ENCODE results near the gene RBBP9. TPM values are rescaled to one million over a fixed set of nuclear protein-coding genes. Genes with fewer than 3 reads are reported as not detected.
A peak's percentile ranks its signal among the peaks of the same experiment; 100 is the strongest.

RBBP9 gene
- total and polyA plus RNA-seq, 11 donors, result 2.1 to 9.1 (median 5.8) TPM

- H3K4me3 ChIP-seq, result no peak overlapping the region
- TF ChIP-seq POLR2A (IDR thresholded peaks at IDR 0.05) (no peak), CTCF (IDR thresholded peaks at IDR 0.05) (no peak)
- peaks cover 0 to 70% (median 56%) of the 10 kb centered on the region in 9 donors for H3K36me3 ChIP-seq
- no peaks in the 10 kb centered on the region for H3K27me3 ChIP-seq
- DNase-seq (no peak), ATAC-seq (no peak)
- intact Hi-C loops (cut with DNase I), result no loop called here
- H3K4me1 ChIP-seq, result peaks cover 0 to 19% (median 0%) of the 10 kb centered on the region in 12 donors
- no peak overlapping the region for H3K27ac ChIP-seq
- no peaks in the 10 kb centered on the region for H3K9me3 ChIP-seq
These were observed 18.9 kb upstream of the RBBP9 start for GRCh38 chr20:18515973-18516372.

- ATAC-seq (no peak), DNase-seq (no peak)
- Histone ChIP-seq H3K4me3 (no peak overlapping the region), H3K36me3 (peaks cover 0 to 80% (median 67%) of the 10 kb centered on the region in 9 donors), H3K9me3 (no peaks in the 10 kb centered on the region), H3K27me3 (no peaks in the 10 kb centered on the region), H3K27ac (no peak overlapping the region), H3K4me1 (peaks cover 0 to 33% (median 0%) of the 10 kb centered on the region in 12 donors)
- intact Hi-C loops (cut with DNase I), result loop anchor here in 1 of 10 donors (5.0 kb wide), 1 partner anchor 53 kb away; the partner anchor contains the start of gene SMIM26
- 84 to 91% (median 89%) methylated on average over 4 to 5 of the region's 5 CpGs for WGBS, 4 donors
- no peak for TF ChIP-seq POLR2A (IDR thresholded peaks at IDR 0.05)
- no peak for TF ChIP-seq CTCF (IDR thresholded peaks at IDR 0.05)
These were observed 17.1 kb upstream of the RBBP9 start for GRCh38 chr20:18514127-18514526.

- H3K9me3 ChIP-seq, result no peaks in the 10 kb centered on the region
- TF ChIP-seq CTCF (IDR thresholded peaks at IDR 0.05) (no peak), POLR2A (IDR thresholded peaks at IDR 0.05) (no peak)
- H3K27ac ChIP-seq, result no peak overlapping the region
- DNase-seq (no peak), ATAC-seq (no peak)
- intact Hi-C loops (cut with DNase I), result loop anchor here in 1 of 10 donors (5.0 kb wide), 1 partner anchor 54 kb away; the partner anchor contains the start of gene SMIM26
- no peak overlapping the region for H3K4me3 ChIP-seq
- WGBS, 4 donors, result 89 to 94% (median 93%) methylated on average over 7 of the region's 7 CpGs
- H3K4me1 ChIP-seq, result peaks cover 0 to 43% (median 7%) of the 10 kb centered on the region in 12 donors
- H3K36me3 ChIP-seq, result peaks cover 0 to 80% (median 67%) of the 10 kb centered on the region in 9 donors
- H3K27me3 ChIP-seq, result no peaks in the 10 kb centered on the region
These were observed 16.2 kb upstream of the RBBP9 start for GRCh38 chr20:18513208-18513607.

- H3K4me3 ChIP-seq, result no peak overlapping the region
- H3K27ac ChIP-seq, result peak overlapping the region in 1 of 12 donors; percentile 28
- ATAC-seq, result no peak
- peaks cover 0 to 49% (median 10%) of the 10 kb centered on the region in 12 donors for H3K4me1 ChIP-seq
- no peaks in the 10 kb centered on the region for H3K9me3 ChIP-seq
- no peak for TF ChIP-seq CTCF (IDR thresholded peaks at IDR 0.05)
- no peak for TF ChIP-seq POLR2A (IDR thresholded peaks at IDR 0.05)
- no peaks in the 10 kb centered on the region for H3K27me3 ChIP-seq
- WGBS, 4 donors, result 90 to 95% (median 92%) methylated on average over 1 of the region's 1 CpG
- H3K36me3 ChIP-seq, result peaks cover 0 to 69% (median 57%) of the 10 kb centered on the region in 9 donors
- DNase-seq, result no peak
- intact Hi-C loops (cut with DNase I), result loop anchor here in 1 of 10 donors (5.0 kb wide), 1 partner anchor 56 kb away; the partner anchor contains the start of gene SMIM26
These were observed 14.5 kb upstream of the RBBP9 start for GRCh38 chr20:18511571-18511970.

Measured in heart left ventricle (tissue), 16 donors.